ENCODE measurements around the gene DLG2. TPM values are rescaled to one million over a fixed set of nuclear protein-coding genes. Genes with fewer than 3 reads are reported as not detected.

The DLG2 gene
- total RNA-seq, 1 donor from 2014 or later, result 5.1 TPM

- Mint-ChIP-seq H3K27me3 (ENCODE audit: unreplicated experiment) (no peaks in the 10 kb centered on the region), H3K9me3 (ENCODE audit: unreplicated experiment) (no peaks in the 10 kb centered on the region), H3K36me3 (ENCODE audit: low read depth, unreplicated experiment) (no peaks in the 10 kb centered on the region), H3K4me1 (ENCODE audit: unreplicated experiment) (peaks cover 6% of the 10 kb centered on the region), H3K27ac (ENCODE audit: unreplicated experiment) (no peak overlapping the region), H3K4me3 (ENCODE audit: unreplicated experiment) (no peak overlapping the region)
- TF ChIP-seq, protein P1, sequence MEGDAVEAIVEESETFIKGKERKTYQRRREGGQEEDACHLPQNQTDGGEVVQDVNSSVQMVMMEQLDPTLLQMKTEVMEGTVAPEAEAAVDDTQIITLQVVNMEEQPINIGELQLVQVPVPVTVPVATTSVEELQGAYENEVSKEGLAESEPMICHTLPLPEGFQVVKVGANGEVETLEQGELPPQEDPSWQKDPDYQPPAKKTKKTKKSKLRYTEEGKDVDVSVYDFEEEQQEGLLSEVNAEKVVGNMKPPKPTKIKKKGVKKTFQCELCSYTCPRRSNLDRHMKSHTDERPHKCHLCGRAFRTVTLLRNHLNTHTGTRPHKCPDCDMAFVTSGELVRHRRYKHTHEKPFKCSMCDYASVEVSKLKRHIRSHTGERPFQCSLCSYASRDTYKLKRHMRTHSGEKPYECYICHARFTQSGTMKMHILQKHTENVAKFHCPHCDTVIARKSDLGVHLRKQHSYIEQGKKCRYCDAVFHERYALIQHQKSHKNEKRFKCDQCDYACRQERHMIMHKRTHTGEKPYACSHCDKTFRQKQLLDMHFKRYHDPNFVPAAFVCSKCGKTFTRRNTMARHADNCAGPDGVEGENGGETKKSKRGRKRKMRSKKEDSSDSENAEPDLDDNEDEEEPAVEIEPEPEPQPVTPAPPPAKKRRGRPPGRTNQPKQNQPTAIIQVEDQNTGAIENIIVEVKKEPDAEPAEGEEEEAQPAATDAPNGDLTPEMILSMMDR (IDR thresholded peaks at IDR 0.05; ENCODE audit: unreplicated experiment), result no peak
- DNase-seq (ENCODE audit: low spot score), result no peak
Measured at GRCh38 chr11:83629775-83630174, 1997.4 kb downstream of the DLG2 start.

DNA sequence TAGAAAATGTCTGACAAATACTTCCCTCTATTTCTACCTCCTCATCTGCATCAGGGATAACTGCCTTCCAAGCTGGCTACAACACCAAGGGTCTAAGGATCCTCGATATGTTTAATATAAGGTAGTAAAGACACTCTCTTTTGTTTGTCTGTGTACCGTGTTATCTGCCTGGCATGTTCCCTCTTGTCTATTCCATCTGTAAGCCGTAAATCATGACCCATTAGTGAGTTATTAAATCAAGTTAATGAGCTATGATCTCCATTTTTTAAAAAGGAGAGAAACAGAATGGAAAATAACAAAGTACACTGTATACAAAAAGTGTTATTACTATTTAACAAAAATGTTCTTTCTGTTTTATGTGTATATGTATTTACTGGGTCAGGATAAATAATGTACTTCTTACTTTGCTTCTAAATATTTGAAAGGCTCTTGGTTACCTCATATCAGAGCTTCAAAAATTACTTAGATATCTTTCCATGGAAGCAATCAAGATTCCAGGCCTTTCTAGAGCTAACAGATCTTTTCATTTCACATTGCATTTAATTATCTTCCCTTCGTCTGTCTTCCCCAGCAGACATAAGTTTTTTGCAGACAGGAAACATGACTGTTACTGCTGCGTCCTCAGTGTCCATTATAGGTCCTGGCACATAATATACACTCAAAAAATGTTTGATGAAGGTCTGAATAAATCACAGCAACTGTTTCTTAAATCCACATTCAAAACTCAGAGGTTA lies 1998.4 kb downstream of the DLG2 start:
- Mint-ChIP-seq H3K27ac (ENCODE audit: unreplicated experiment) (no peak overlapping the region), H3K27me3 (ENCODE audit: unreplicated experiment) (no peaks in the 10 kb centered on the region), H3K4me3 (ENCODE audit: unreplicated experiment) (no peak overlapping the region), H3K9me3 (ENCODE audit: unreplicated experiment) (no peaks in the 10 kb centered on the region), H3K4me1 (ENCODE audit: unreplicated experiment) (peaks cover 6% of the 10 kb centered on the region), H3K36me3 (ENCODE audit: low read depth, unreplicated experiment) (no peaks in the 10 kb centered on the region)
- DNase-seq (ENCODE audit: low spot score), result no peak
- TF ChIP-seq, protein P1 (IDR thresholded peaks at IDR 0.05; ENCODE audit: unreplicated experiment), result no peak

GRCh38 chr11:83625336-83625735 lies 2001.8 kb downstream of the DLG2 start:
- H3K4me3 Mint-ChIP-seq (ENCODE audit: unreplicated experiment), result no peak overlapping the region
- no peak overlapping the region for H3K27ac Mint-ChIP-seq (ENCODE audit: unreplicated experiment)
- no peaks in the 10 kb centered on the region for H3K27me3 Mint-ChIP-seq (ENCODE audit: unreplicated experiment)
- peaks cover 6% of the 10 kb centered on the region for H3K4me1 Mint-ChIP-seq (ENCODE audit: unreplicated experiment)
- H3K9me3 Mint-ChIP-seq (ENCODE audit: unreplicated experiment), result no peaks in the 10 kb centered on the region
- DNase-seq (ENCODE audit: low spot score), result no peak
- TF ChIP-seq, protein P1 (IDR thresholded peaks at IDR 0.05; ENCODE audit: unreplicated experiment), result no peak
- H3K36me3 Mint-ChIP-seq (ENCODE audit: low read depth, unreplicated experiment), result no peaks in the 10 kb centered on the region

- DNase-seq (ENCODE audit: low spot score), result no peak
- Mint-ChIP-seq H3K27me3 (ENCODE audit: unreplicated experiment) (no peaks in the 10 kb centered on the region), H3K4me3 (ENCODE audit: unreplicated experiment) (no peak overlapping the region), H3K36me3 (ENCODE audit: low read depth, unreplicated experiment) (no peaks in the 10 kb centered on the region), H3K9me3 (ENCODE audit: unreplicated experiment) (no peaks in the 10 kb centered on the region), H3K4me1 (ENCODE audit: unreplicated experiment) (peaks cover under 1% of the 10 kb centered on the region), H3K27ac (ENCODE audit: unreplicated experiment) (no peak overlapping the region)
- TF ChIP-seq, protein P1 (IDR thresholded peaks at IDR 0.05; ENCODE audit: unreplicated experiment), result no peak
Measured at GRCh38 chr11:83617671-83618070, 2009.5 kb downstream of the DLG2 start.

DNA sequence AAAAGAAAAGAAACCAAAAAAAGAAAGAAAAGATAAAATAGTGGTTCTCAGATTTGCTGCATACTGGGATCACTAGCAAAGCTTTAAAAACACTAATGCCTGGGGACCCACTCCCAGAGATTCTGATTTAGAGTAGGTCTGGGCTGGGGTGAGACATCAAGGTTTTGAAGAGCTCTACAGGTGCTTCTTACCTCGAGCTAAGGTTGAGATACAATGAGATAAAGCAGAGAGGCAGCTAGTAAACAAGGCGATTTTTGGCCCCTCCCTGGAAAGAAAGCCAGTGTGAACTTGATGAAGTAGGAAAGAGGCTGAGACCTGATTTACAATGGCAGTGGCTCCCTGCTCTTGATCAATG lies 2013.4 kb downstream of the DLG2 start:
- Mint-ChIP-seq H3K27ac (ENCODE audit: unreplicated experiment) (no peak overlapping the region), H3K4me1 (ENCODE audit: unreplicated experiment) (peaks cover 3% of the 10 kb centered on the region), H3K9me3 (ENCODE audit: unreplicated experiment) (no peaks in the 10 kb centered on the region), H3K27me3 (ENCODE audit: unreplicated experiment) (no peaks in the 10 kb centered on the region), H3K36me3 (ENCODE audit: low read depth, unreplicated experiment) (no peaks in the 10 kb centered on the region), H3K4me3 (ENCODE audit: unreplicated experiment) (no peak overlapping the region)
- TF ChIP-seq, protein P1 (IDR thresholded peaks at IDR 0.05; ENCODE audit: unreplicated experiment), result no peak
- no peak for DNase-seq (ENCODE audit: low spot score)
